AG04449 (cell line): ENCODE measurements around the gene ZNF260.
"Not testable (repeated sequence)": the region's sequence is repeated elsewhere in the genome, so short reads cannot be mapped to it uniquely, and the experiment has no call there.

ENCODE experiments used
- CTCF ChIA-PET: fragments of 350-600 bp; formaldehyde crosslinking; extraction: SDS; loops from one replicate; lab custom pipeline; 2021; ENCODE audit warnings: antibody characterized with exemption; lab: Yijun Ruan, JAX
- POLR2A ChIA-PET: fragments of 400-600, 350-600 bp; formaldehyde crosslinking; extraction: SDS; loops from one replicate; lab custom pipeline; 2020; ENCODE audit warnings: antibody characterized with exemption, inconsistent platforms; lab: Yijun Ruan, JAX
- DNase-seq: peaks from one replicate; pipeline ENCODE4 v3.0.0-alpha.2; 2010; ENCODE audit warnings: low read depth, low spot score
- H3K4me3 ChIP-seq: 2 replicates; pipeline ENCODE4 v1.5.1; 2011; ENCODE audit warnings: low read depth, mild to moderate bottlenecking, control low read depth, low read length
- TF ChIP-seq, protein P1 (sequence below): IDR thresholded peaks from one replicate; pipeline ENCODE4 v1.5.1; 2011; ENCODE audit warnings: mild to moderate bottlenecking, moderate library complexity, low read length, control low read depth, inconsistent platforms; ENCODE audit not compliant: insufficient read depth; ENCODE audit errors: missing control alignments

Gene ZNF260

DNA sequence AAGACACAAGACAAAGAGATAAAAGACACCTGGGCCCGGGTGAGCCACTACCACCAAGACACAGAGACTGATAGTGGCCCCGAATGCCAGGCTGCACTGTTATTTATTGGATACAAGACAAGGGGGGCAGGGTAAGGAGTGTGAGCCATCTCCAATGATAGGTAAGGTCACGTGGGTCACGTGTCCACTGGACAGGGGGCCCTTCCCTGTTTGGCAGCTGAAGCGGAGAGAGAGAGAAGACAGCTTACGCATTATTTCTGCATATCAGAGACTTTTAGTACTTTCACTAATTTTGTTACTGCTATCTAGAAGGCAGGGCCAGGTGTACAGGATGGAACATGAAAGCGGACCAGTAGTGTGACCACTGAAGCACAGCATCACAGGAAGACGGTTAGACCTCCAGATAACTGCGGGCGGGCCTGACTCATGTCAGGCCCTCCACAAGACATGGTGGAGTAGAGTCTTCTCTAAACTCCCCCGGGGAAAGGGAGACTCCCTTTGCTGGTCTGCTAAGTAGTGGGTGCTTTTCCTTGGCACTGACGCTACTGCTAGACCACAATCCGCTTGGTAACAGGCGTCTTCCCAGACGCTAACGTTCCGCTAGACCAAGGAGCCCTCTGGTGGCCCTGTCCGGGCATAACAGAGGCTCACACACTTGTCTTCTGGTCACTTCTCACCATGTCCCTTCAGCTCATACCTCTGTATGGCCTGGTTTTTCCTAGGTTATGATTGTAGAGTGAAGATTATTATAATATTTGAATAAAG, 35.2 kb downstream of the ZNF260 start:
- not testable (repeated sequence) for DNase-seq, H3K4me3 ChIP-seq
- CTCF ChIA-PET, result interaction anchor here (0.6 to 1.1 kb wide), 2 partner anchors 21 to 296 kb away, joined by 3 read pairs; no protein-coding TSS in a partner anchor
- TF ChIP-seq, protein P1, sequence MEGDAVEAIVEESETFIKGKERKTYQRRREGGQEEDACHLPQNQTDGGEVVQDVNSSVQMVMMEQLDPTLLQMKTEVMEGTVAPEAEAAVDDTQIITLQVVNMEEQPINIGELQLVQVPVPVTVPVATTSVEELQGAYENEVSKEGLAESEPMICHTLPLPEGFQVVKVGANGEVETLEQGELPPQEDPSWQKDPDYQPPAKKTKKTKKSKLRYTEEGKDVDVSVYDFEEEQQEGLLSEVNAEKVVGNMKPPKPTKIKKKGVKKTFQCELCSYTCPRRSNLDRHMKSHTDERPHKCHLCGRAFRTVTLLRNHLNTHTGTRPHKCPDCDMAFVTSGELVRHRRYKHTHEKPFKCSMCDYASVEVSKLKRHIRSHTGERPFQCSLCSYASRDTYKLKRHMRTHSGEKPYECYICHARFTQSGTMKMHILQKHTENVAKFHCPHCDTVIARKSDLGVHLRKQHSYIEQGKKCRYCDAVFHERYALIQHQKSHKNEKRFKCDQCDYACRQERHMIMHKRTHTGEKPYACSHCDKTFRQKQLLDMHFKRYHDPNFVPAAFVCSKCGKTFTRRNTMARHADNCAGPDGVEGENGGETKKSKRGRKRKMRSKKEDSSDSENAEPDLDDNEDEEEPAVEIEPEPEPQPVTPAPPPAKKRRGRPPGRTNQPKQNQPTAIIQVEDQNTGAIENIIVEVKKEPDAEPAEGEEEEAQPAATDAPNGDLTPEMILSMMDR, result peak; percentile 53
- POLR2A ChIA-PET, result interaction anchor here (1.0 kb wide), 1 partner anchor 74 kb away, joined by 3 read pairs; the partner anchor contains the start of gene ZFP82

DNA sequence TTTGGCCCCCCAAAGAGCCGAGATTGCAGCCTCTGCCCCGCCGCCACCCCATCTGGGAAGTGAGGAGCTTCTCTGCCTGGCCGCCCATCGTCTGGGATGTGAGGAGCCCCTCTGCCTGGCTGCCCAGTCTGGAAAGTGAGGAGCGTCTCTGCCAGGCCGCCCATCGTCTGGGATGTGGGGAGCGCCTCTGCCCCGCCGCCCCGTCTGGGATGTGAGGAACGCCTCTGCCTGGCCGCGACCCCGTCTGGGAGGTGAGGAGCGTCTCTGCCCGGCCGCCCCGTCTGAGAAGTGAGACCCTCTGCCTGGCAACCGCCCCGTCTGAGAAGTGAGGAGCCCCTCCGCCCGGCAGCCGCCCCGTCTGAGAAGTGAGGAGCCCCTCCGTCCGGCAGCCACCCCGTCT, 37.2 kb downstream of the ZNF260 start:
- POLR2A ChIA-PET, result interaction anchor here (2.6 kb wide), 1 partner anchor 38 kb away, joined by 13 read pairs; the partner anchor contains the start of gene ZNF260
- CTCF ChIA-PET, DNase-seq, H3K4me3 ChIP-seq: not testable (repeated sequence)

DNA sequence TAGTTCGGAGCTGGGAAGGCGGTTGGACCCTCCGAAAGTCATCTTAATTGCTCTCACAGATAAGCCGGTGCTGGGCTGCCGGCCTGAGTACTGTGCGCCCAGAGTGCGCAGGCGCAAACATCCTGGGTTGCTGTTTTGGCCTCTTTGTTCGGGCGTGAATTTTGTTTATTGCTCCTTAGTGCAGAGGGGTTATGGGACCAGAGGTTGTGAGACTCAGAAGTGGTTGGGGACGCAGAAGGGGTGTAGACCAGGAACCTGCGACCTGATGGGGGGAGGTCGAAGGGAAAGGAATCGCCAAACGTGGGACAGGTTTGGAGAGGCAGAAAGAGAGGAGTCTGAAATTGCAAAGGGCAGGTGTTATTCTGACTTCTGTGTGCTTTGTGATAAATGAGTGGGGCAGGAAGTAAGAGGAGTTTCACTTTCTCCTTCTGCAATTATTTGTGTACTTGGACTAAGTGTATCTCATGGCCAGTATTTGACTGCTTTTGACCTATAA, 38.1 kb downstream of the ZNF260 start:
- CTCF ChIA-PET, result no interaction called here
- peak overlapping the region; percentile 99 for H3K4me3 ChIP-seq
- DNase-seq, result no peak
- TF ChIP-seq, protein P1, result no peak
- POLR2A ChIA-PET, result interaction anchor here (0.7 to 2.6 kb wide), 5 partner anchors 38 to 275 kb away, joined by 3 to 13 read pairs (median 4); partner anchors contain the start of genes ZNF146, ZNF260 and ZNF565

DNA sequence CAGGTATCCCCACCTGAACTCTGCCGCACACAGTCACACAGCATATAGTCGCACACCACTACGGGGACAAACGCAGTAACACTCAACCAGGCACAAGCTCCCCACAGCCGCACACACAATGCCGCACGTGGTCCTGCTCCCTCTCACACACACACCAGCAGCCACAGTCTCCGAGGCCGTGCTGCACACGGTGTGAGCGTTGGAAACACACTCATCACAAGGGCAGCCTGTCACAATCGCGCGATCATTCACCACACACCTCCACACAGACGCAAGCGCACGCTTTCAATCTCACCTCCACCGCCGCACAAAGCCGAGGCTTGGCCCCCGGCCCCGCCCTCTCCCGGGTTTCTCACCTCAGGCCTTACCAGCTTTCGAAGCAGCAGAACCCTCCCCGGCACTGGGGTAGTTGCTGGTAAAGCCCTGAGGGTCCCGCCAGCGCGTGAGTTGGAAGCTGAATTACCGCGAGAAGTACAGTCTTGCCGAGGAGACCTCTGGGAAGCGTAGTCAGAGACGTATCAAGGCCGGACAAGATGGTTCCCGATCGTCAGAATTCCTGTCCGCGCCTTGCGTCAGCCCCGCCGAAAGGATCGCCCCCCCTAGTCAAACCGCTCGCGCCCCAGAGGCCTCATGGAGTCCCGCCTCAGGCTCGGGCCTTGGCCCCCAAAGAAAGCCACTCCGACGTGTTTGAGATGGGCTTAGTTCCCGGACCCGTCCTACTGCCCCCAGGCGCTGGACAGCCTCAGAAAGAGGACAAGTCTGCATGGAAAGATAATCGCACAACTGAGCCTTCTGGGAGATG, 38.8 kb downstream of the ZNF260 start, which contains the start of gene ZNF566:
ZNF566 (minus strand) TSS at position 444 of the 802 bp plus-strand sequence. CDS start 13,004 bp downstream, outside the sequence.
- peak; percentile 87 for DNase-seq
- POLR2A ChIA-PET, result interaction anchor here (0.7 to 2.6 kb wide), 5 partner anchors 39 to 275 kb away, joined by 3 to 13 read pairs (median 4); partner anchors contain the start of genes ZNF146, ZNF260 and ZNF565
- TF ChIP-seq, protein P1, result no peak
- CTCF ChIA-PET, result no interaction called here
- H3K4me3 ChIP-seq, result peak within 1 kb of the TSS; percentile 99

DNA sequence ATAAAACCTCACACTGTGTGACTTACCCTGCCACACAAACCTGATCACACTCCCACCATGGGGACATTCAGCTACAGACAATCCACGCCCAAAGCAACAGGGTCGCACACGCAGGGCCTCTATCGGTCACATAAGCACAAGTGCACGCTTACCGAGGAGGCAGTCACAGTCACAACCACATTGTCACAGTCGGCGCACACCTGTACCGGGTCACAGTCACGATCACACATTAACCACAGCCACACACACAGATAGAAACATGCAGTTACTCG, 39.3 kb downstream of the ZNF260 start:
- POLR2A ChIA-PET, result interaction anchor here (1.3 to 2.6 kb wide), 2 partner anchors 40 to 264 kb away, joined by 4 to 13 read pairs; partner anchors contain the start of gene ZNF260
- no peak for DNase-seq
- H3K4me3 ChIP-seq, result peak overlapping the region; percentile 99
- TF ChIP-seq, protein P1, result no peak
- CTCF ChIA-PET, result no interaction called here

DNA sequence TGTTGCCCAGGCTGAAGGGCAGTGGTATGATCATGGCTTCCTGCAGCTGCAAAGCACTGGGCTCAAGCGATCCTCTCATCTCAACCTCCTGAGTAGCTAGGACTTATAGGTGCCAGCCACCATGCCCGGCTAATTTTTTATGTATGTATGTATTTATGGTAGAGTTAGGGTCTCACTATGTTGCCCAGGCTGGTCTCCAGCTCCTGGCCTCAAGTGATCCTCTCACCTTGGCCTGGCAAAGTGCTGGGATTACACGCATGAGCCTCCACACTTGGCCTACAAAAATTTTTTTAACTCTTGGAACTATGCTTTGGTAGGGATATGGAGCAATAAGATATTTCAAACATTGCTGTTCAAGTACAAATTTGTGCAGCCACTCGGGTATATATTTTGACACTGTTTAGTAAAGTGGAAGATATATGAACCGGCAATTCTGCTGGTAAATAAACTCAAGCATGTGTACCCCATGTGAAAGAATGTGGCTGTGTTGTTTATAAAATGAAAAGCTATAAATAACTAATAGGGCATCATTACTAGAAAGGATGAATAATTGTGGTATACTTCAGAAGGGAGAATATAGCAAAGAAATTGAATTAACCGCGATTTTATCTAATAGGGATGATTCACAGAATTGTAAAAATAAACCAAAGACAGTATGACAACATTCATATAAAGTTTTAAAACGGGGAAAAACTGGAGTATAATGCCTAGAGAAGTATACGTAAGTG, 39.8 kb downstream of the ZNF260 start:
- DNase-seq, result no peak
- H3K4me3 ChIP-seq, result peak overlapping the region; percentile 99
- ChIA-PET CTCF (no interaction called here), POLR2A (interaction anchor here (2.6 kb wide), 1 partner anchor 40 kb away, joined by 13 read pairs; the partner anchor contains the start of gene ZNF260)
- TF ChIP-seq, protein P1, result no peak
